K562 (cell line): ENCODE results near the gene SLC15A1. TPM values are rescaled to one million over a fixed set of nuclear protein-coding genes. Genes with fewer than 3 reads are reported as not detected.
"Not testable (repeated sequence)": the region's sequence is repeated elsewhere in the genome, so short reads cannot be mapped to it uniquely, and the experiment has no call there.

Source experiments
- ATAC-seq: fragments of 200-7000 bp; cut with Tn5 transposase; 3 replicates; pipeline ENCODE4 v1.9.1; 2020; ENCODE audit warnings: moderate library complexity
- BruUV-seq: library from RNA; stranded (reverse); fragments of 400-500 nt; replicated peaks from 2 replicates; lab custom pipeline; 2021; lab: Mats Ljungman, UMichigan
- CTCF ChIA-PET: fragments of 300-600 bp; formaldehyde crosslinking; extraction: SDS; loops from one replicate; lab custom pipeline; 2021; ENCODE audit warnings: low intra/inter-chr PET ratio; lab: Yijun Ruan, JAX
- POLR2A ChIA-PET: fragments of 300-600, 350-650 bp; sonication (Branson Sonifier 250); formaldehyde crosslinking; extraction: SDS; loops from one replicate; lab custom pipeline; 2021; ENCODE audit warnings: antibody characterized with exemption, inconsistent platforms; lab: Yijun Ruan, JAX
- DNase-seq, 4 experiments: peaks; one replicate each; pipeline versions ENCODE4 v3.0.0 to v3.0.0-alpha.2; 2011 to 2018; ENCODE audit warnings: low spot score in 3 of 4, mixed read lengths in 3 of 4; ENCODE audit errors: extremely low read depth in 1 of 4
- FAIRE-seq: peaks from 2 replicates; lab custom pipeline; 2011; peaks lifted over from hg19 to GRCh38; lab: Jason Lieb, UNC
- H2AFZ ChIP-seq: 2 replicates; pipeline ENCODE4 v1.6.0; 2011; ENCODE audit warnings: low read depth, low read length, control low read depth, inconsistent platforms
- H3K27ac ChIP-seq: fragments of 200-600 bp; 3 replicates; pipeline ENCODE4 v1.8.0; 2011; ENCODE audit warnings: low read depth, mild to moderate bottlenecking, control low read depth, inconsistent platforms, low read length, moderate library complexity, mixed read lengths; ENCODE audit errors: extremely low read depth
- H3K27me3 ChIP-seq, 2 experiments: fragments of 300-600 bp in 1 of 2; 2 replicates in 1 of 2; 3 replicates in 1 of 2; pipeline versions ENCODE4 v1.6.0 to v1.8.0; 2011; ENCODE audit warnings: inconsistent platforms in 2 of 2, low read length in 2 of 2, mild to moderate bottlenecking in 1 of 2, mixed read lengths in 1 of 2, moderate library complexity in 1 of 2; ENCODE audit not compliant: control insufficient read depth in 2 of 2, insufficient read depth in 2 of 2
- H3K36me3 ChIP-seq: fragments of 300-600 bp; 3 replicates; pipeline ENCODE4 v1.8.0; 2011; ENCODE audit warnings: mild to moderate bottlenecking, low read length, inconsistent platforms; ENCODE audit not compliant: control insufficient read depth, insufficient read depth
- H3K4me1 ChIP-seq, 2 experiments: fragments of 200-600 bp in 1 of 2; replicated peaks in 1 of 2; 2 replicates in 1 of 2; 3 replicates in 1 of 2; pipeline versions ENCODE4 v1.5.1 to v1.8.0; 2011; ENCODE audit warnings: inconsistent platforms in 2 of 2, low read length in 2 of 2, mild to moderate bottlenecking in 1 of 2, mixed read lengths in 1 of 2, moderate library complexity in 1 of 2; ENCODE audit not compliant: control insufficient read depth in 2 of 2, insufficient read depth in 2 of 2
- H3K4me2 ChIP-seq: 2 replicates; pipeline ENCODE4 v1.6.1; 2011; ENCODE audit warnings: low read length, control low read depth, inconsistent platforms, mixed read lengths; ENCODE audit not compliant: insufficient read depth
- H3K4me3 ChIP-seq: fragments of 200-600 bp; sonication (generic), shearing (Covaris generic); 2 replicates; pipeline ENCODE4 v1.5.1; 2016; ENCODE audit warnings: control low read depth, inconsistent platforms
- H3K79me2 ChIP-seq: fragments of 200-600 bp; 3 replicates; pipeline ENCODE4 v1.8.0; 2011; ENCODE audit warnings: low read length, inconsistent platforms; ENCODE audit not compliant: control insufficient read depth, insufficient read depth
- H3K9ac ChIP-seq, 2 experiments: 2 replicates each; pipeline versions ENCODE4 v1.6.0 to v1.6.1; 2011; ENCODE audit warnings: low read depth in 2 of 2, low read length in 2 of 2, control low read depth in 1 of 2, inconsistent platforms in 1 of 2, mild to moderate bottlenecking in 1 of 2, mixed read lengths in 1 of 2; ENCODE audit not compliant: insufficient read depth in 1 of 2
- H3K9me1 ChIP-seq: one replicate; pipeline ENCODE4 v1.6.0; 2011; ENCODE audit warnings: inconsistent platforms, mild to moderate bottlenecking, low read length, moderate library complexity; ENCODE audit not compliant: control insufficient read depth, insufficient read depth
- H3K9me3 ChIP-seq: replicated peaks from 2 replicates; pipeline ENCODE4 v1.5.1; 2011; ENCODE audit warnings: low read depth, low read length, inconsistent platforms; ENCODE audit not compliant: control insufficient read depth, insufficient read depth
- H4K20me1 ChIP-seq: replicated peaks from 2 replicates; pipeline ENCODE4 v1.6.1; 2011; ENCODE audit warnings: low read length, inconsistent platforms, mixed read lengths; ENCODE audit not compliant: control insufficient read depth, insufficient read depth
- FOXJ3 ChIP-seq: sonication (generic); formaldehyde crosslinking; IDR thresholded peaks from 2 replicates; pipeline ENCODE4 v1.4.0; 2020; ENCODE audit warnings: mild to moderate bottlenecking, missing genetic modification reagents
- HEY1 ChIP-seq: fragments of 250-450 bp; sonication (Bioruptor Pico); IDR thresholded peaks from 2 replicates; pipeline ENCODE4 v1.5.0; 2020; ENCODE audit warnings: mild to moderate bottlenecking, moderate library complexity, borderline replicate concordance
- NFATC3 ChIP-seq: fragments of 450-650 bp; IDR thresholded peaks from 2 replicates; pipeline ENCODE4 v1.6.1; 2017; ENCODE audit warnings: mild to moderate bottlenecking
- NFRKB ChIP-seq: fragments of 450-650 bp; IDR thresholded peaks from 2 replicates; pipeline ENCODE4 v1.6.1; 2016; ENCODE audit warnings: low read depth
- SMARCA4 ChIP-seq: fragments of 450-650 bp; IDR thresholded peaks from 2 replicates; pipeline ENCODE4 v1.6.1; 2016
- SMARCE1 ChIP-seq: fragments of 450-650 bp; IDR thresholded peaks from 2 replicates; pipeline ENCODE4 v1.7.1; 2016; ENCODE audit warnings: mild to moderate bottlenecking
- TFAM ChIP-seq: fragments of 250-450 bp; sonication (Bioruptor Pico); conservative IDR thresholded peaks from 2 replicates; pipeline ENCODE4 v1.5.0; 2021; ENCODE audit warnings: mild to moderate bottlenecking, moderate library complexity
- ZNF134 ChIP-seq: fragments of 250-450 bp; sonication (Bioruptor Pico); conservative IDR thresholded peaks from 2 replicates; pipeline ENCODE4 v1.4.0; 2020
- WGBS: fragments of 100-300 bp; shearing (Covaris generic); methylation state at CpG from one replicate; pipeline ENCODE4 v1.1.6; 2016; ENCODE audit warnings: low coverage, mixed read lengths; ENCODE audit not compliant: insufficient coverage; ENCODE audit errors: missing lambda C conversion rate; 5-methylcytosine and 5-hydroxymethylcytosine counted together
- in situ Hi-C: fragments of 300-500 bp; cut with MboI; formaldehyde crosslinking; loops from 4 replicates; pipeline ENCODE4 v1.15.0; 2018; ENCODE audit warnings: inconsistent platforms, mixed read lengths
- intact Hi-C: fragments of 100-400 bp; cut with micrococcal nuclease; formaldehyde crosslinking; loops from 2 replicates; pipeline ENCODE4 v1.14.2; 2022
- polyA plus RNA-seq, 8 experiments: library from polyadenylated mRNA; depleted of rRNA in 4 of 8; stranded (reverse) in 5 of 8; unstranded in 3 of 8; fragments of >200 nt; fragmentation: Nextera tagmentation in 2 of 8; fragmentation: Illumina TruSeq in 1 of 8; extraction: Ambion mirVana in 2 of 8; extraction: Trizol in 1 of 8; gene quantifications; 2 replicates each; pipeline versions ENCODE4 v1.2.1 to v1.2.3, GENCODE V29; 2011 to 2014; ENCODE audit warnings: inconsistent platforms in 1 of 8, missing spikeins in 1 of 8
- total RNA-seq, 7 experiments: library from RNA; depleted of rRNA in 6 of 7; stranded (reverse); fragments of >200 nt in 6 of 7; fragmentation: Illumina TruSeq in 2 of 7; extraction: Trizol in 2 of 7; gene quantifications; 2 replicates each; pipeline versions ENCODE4 v1.2.1 to v1.2.3, GENCODE V29; 2011 to 2021; ENCODE audit warnings: low replicate concordance in 1 of 7
- TF ChIP-seq, protein P1 (sequence below): sonication (generic); formaldehyde crosslinking; IDR thresholded peaks from 2 replicates; pipeline ENCODE4 v1.9.0; 2022; ENCODE audit warnings: mild to moderate bottlenecking, missing genetic modification reagents

Gene SLC15A1
- total and polyA plus RNA-seq, 9 of the 15 experiments (the other 6 are each of a cell fraction or from before 2014, with no cell fraction given): not detected

DNA sequence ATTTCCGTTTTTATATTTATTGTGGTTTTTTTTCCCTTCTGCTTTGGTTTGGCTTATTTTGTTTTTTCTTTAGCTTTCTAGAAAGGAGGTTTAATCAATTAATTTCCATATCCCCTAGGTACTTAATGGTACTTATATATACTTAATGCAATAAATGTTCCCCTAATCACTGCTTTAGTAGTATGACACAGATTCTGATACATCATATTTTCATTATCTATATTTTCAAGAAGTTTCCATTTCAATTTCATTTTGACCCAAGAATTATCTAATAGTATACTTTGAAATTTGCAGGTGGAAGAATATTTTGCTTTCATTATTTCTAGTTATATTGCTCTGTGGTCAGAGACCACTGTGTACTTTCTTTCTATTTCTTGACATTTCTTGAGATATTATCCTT lies 109.0 kb downstream of the SLC15A1 start:
- TF ChIP-seq TFAM (CRISPR knock-in tag): no peak
- no peak for TF ChIP-seq ZNF134 (CRISPR knock-in tag)
- no peak for TF ChIP-seq HEY1 (CRISPR knock-in tag)
- TF ChIP-seq, protein P1, sequence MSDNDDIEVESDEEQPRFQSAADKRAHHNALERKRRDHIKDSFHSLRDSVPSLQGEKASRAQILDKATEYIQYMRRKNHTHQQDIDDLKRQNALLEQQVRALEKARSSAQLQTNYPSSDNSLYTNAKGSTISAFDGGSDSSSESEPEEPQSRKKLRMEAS (CRISPR knock-in tag): no peak
- TF ChIP-seq NFATC3: no peak
- TF ChIP-seq SMARCA4: no peak
- TF ChIP-seq FOXJ3 (CRISPR knock-in tag): no peak
- TF ChIP-seq NFRKB: no peak
- no peak overlapping the region for H3K27ac ChIP-seq
- in situ Hi-C loops (no loop called here), intact Hi-C loops (no loop called here)
- no peak overlapping the region for H2AFZ ChIP-seq
- no peaks in the 10 kb centered on the region for H3K36me3 ChIP-seq
- no peak for DNase-seq
- FAIRE-seq: no peak
- H3K4me1 ChIP-seq: no peaks in the 10 kb centered on the region
- H3K4me3 ChIP-seq: no peak overlapping the region
- BruUV-seq: no TSS peak
- H3K27me3 ChIP-seq: peaks cover 0 to 4% of the 10 kb centered on the region in 2 experiments; a peak in 2 of 5 replicates
- H3K79me2 ChIP-seq: no peaks in the 10 kb centered on the region
- no peak overlapping the region for H3K9ac ChIP-seq
- ChIA-PET CTCF (no interaction called here), POLR2A (no interaction called here)
- no peak overlapping the region for H3K4me2 ChIP-seq
- no peaks in the 10 kb centered on the region for H3K9me3 ChIP-seq
- no peak for ATAC-seq
- no peaks in the 10 kb centered on the region for H3K9me1 ChIP-seq
- WGBS: 0% methylated on average over 1 of the region's 1 CpG
- H4K20me1 ChIP-seq: no peaks in the 10 kb centered on the region

DNA sequence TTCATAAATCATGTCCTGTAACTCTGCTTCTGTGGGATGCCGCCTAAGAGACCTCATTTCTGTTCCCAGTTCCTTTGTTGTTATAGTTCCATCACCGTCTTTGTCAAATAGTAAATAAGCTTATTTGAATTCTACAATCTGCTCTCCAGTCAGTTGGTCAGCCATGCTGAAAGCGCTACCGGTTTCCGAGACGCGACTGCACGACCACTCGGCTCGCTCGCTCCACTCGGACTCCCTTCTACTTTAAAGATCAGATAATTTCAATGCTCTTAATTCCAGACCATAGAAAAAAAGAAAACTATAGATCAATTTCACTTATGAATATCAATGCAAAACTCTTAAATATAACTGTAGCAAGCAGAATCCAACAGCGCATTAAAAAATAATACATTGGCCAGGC lies 111.4 kb downstream of the SLC15A1 start:
- intact Hi-C loops: no loop called here
- H3K9ac ChIP-seq: no peak overlapping the region
- DNase-seq (no peak), ATAC-seq (no peak)
- no peaks in the 10 kb centered on the region for H3K9me3 ChIP-seq
- BruUV-seq: no TSS peak
- no peaks in the 10 kb centered on the region for H3K36me3 ChIP-seq
- CTCF ChIA-PET: no interaction called here
- no peak overlapping the region for H2AFZ ChIP-seq
- H3K27ac ChIP-seq: no peak overlapping the region
- POLR2A ChIA-PET: no interaction called here
- no peaks in the 10 kb centered on the region for H4K20me1 ChIP-seq
- H3K4me1 ChIP-seq: no peaks in the 10 kb centered on the region
- H3K27me3 ChIP-seq: no peaks in the 10 kb centered on the region; a peak in 1 of 5 replicates
- H3K4me2 ChIP-seq: no peak overlapping the region
- H3K79me2 ChIP-seq: no peaks in the 10 kb centered on the region
- no peak for TF ChIP-seq SMARCE1
- TF ChIP-seq, all 486 proteins: peak for 0
- Histone ChIP-seq H3K4me3 (no peak overlapping the region), H3K9me1 (no peaks in the 10 kb centered on the region)
- WGBS: 56% methylated on average over 7 of the region's 13 CpGs
- in situ Hi-C loops: no loop called here
- FAIRE-seq: no peak

DNA sequence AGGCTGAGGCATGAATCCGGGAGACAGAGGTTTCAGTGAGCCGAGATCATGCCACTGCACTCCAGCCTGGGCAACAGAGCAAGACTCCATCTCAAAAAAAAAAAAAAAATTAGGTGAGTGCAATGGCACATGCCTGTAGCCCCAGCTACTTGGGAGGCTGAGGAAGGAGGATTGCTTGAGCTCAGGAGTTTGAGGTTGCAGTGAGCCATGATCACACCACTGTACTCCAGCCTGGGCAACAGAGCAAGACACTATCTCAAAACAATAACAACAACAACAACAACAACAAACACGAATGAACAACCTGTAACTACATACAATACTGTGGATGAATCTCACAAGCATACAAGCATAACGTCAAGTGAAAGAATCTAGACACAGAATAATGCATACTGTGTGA lies 112.7 kb downstream of the SLC15A1 start:
- POLR2A ChIA-PET: interaction anchor here (0.6 to 0.7 kb wide), 2 partner anchors 578 to 1091 kb away, joined by 3 read pairs; no protein-coding TSS in a partner anchor

More for the DNA sequence above, 112.7 kb downstream of the SLC15A1 start:
- FAIRE-seq, intact Hi-C loops, in situ Hi-C loops, H3K9ac ChIP-seq, DNase-seq, H3K27ac ChIP-seq, H3K27me3 ChIP-seq, ATAC-seq, CTCF ChIA-PET, H3K79me2 ChIP-seq, H3K9me1 ChIP-seq, H3K9me3 ChIP-seq, H3K36me3 ChIP-seq, H2AFZ ChIP-seq, H4K20me1 ChIP-seq, H3K4me3 ChIP-seq, H3K4me2 ChIP-seq, H3K4me1 ChIP-seq, BruUV-seq: not testable (repeated sequence)
- WGBS: 3% methylated on average over 4 of the region's 4 CpGs
